Measurements from ENCODE around the gene ZBTB22.

The ZBTB22 gene

DNA sequence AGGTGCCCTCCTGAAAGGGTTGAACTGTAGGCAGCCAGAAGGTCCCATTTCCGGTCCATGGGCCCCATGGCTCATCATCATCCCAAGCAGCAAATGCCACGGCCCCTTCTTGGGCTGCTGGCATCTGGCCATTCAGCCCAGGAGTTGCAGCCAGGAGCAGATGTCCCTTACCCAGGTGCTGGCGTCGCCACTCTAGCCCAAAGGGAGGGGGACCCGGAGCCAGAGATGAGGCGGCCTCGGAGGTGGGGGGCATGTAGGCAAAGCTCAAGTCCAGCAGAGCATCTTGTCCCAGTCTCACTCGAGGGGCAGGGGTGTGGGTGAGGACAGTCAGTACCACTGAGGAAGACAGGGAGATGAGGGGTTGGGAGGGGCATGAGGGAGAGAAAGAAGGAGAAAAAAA lies 12.5 kb downstream of the ZBTB22 start:
- no peak for DNase-seq (ENCODE audit: insufficient read length, low spot score)
- no peak for FAIRE-seq

DNA sequence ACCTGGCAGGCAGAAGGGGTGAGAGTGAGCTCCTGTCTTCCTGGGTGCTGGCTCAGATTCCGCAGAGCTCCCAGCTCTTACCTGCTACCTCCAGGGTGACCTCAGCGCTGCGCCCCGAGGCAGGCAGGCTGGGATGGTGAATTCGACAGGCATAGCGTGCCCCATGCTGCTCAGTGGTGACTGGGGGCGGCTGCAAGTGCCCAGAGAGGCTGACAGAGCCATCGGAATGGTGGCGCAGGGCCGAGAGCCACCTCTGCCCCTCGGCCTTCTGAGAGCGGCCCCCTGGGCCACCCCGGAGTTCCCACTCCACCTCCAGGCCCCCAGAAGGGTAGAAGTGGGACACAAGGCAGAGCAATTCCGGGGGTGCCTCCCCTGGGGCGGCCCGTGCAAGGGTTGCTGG lies 13.3 kb downstream of the ZBTB22 start:
- FAIRE-seq (no peak), DNase-seq (ENCODE audit: insufficient read length, low spot score) (no peak)

DNA sequence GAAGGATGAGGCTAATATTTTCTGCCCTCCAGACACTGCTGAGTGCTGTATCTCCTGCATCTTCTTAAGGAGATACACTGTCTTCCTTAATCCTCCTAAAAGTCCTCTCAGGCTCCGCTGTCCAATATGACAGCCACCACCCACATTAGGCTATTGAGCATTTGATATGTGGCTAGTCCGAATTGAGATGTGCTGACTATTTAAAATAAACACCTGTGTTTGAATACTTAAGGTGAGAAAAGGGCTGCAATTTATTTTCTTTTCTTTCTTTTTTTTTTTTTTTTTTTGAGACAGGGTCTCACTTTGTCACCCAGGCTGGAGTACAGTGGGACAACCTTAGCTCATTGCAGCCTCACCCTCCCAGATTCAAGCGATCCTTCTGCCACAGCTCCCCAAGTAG lies 15.7 kb downstream of the ZBTB22 start:
- DNase-seq (ENCODE audit: insufficient read length, low spot score) (no peak), FAIRE-seq (no peak)

DNA sequence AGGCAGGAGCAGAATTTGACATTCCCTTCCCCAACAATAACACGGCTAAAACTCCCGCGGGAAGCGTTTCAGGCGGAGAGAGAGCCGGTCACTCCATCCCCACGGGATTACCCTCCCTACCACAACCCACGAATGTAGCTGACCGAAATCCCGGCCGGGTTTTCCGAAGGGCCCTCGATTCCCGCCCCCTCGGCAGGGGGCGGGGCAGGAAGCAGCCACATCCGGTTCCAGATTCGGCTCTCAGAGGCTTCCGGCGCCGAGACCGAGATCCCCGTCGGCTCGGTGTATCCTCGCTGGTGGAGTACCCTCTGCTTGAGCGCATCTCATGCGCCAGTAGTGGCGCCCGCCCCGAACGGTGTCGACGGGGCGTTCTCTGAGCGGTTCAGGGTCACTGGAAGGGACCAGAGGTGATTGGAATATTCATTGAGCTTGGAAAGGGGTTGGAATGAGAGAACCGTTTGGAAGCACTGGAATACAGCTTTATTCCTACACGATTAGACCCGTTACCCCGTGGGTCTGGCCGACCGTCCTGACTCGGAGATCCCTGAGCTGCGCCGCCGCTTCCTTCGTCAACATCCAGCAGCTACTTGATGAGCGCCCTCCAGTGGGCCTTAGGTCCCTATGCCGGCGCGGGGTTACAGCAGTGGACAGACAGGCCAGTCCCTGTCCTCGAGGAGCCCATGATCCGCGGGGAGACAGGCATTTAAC lies 18.2 kb downstream of the ZBTB22 start:
- FAIRE-seq = peak; percentile 94

DNA sequence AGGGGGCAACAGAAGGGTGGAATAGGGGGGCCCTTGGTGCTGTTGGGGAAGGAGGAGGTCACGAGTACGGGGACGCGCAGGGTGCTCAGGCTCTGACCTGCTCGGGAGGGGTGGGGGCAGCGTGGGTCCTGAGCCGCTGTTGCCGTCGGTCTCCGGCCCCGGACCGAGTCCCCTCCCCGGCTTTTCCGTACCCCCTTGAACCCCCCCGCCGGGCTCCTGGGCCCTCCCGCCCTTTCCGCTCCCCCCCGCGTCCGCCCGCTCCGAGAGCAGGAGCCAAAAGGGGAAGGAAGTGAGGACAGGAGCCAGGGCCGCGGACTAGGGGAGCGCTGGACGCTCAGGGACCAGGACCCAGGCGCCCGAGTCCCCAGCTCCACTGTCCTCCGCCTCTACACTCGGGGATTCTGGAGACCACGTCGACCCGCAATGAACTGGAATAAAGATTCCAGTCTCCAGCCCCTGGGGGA lies 18.7 kb downstream of the ZBTB22 start, which contains the start of gene RGL2:
Gene RGL2 (minus strand): TSS at position 170 of the 464 bp plus-strand sequence. CDS start 332 bp downstream, outside the sequence.
- FAIRE-seq = peak; percentile 4
- peak; percentile 38 for DNase-seq (ENCODE audit: insufficient read length, low spot score)

More for the DNA sequence above, 18.2 kb downstream of the ZBTB22 start:
- DNase-seq (ENCODE audit: insufficient read length, low spot score) = peak; percentile 82

DNA sequence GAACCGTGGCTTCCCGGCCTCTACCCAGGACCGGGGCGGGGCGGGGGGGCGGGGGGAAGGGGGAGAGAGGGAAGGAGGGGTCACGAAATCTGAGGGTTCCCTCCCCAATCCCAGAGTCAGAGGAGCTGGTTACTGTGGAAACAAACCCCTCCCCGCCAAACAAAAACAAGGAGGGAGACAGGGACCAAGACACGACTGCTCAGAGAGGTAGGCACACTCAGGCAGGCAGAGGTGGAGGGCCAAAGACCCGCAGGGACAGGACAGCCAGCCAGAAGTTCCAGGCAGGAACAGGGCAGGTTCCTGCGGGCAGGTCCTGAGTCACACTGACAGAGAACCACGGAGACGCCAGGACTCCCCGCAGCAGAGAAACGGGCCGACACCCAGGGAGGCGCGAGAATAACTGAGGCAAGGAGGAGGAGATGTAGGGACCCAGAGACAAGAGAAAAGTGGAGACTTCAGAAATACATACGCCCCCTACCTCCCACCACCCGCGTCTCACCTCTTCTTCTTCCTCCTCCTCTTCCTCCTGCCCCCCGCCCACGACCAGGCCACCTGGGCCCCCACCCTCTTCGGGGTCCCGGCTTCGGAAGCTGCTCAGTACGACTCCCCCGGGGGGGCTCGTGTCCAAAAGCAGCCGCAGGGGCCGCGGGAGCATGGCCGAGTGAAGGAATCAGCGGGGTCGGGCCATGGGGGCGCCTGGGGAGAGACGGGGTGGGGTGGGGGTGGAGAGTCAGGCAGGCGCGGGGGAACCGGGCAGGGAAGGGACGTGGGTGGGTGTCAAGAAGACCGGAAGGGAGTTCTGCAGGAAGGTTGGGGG lies 19.4 kb downstream of the ZBTB22 start:
- peak; percentile 61 for DNase-seq (ENCODE audit: insufficient read length, low spot score)
- FAIRE-seq = peak; percentile 56

DNA sequence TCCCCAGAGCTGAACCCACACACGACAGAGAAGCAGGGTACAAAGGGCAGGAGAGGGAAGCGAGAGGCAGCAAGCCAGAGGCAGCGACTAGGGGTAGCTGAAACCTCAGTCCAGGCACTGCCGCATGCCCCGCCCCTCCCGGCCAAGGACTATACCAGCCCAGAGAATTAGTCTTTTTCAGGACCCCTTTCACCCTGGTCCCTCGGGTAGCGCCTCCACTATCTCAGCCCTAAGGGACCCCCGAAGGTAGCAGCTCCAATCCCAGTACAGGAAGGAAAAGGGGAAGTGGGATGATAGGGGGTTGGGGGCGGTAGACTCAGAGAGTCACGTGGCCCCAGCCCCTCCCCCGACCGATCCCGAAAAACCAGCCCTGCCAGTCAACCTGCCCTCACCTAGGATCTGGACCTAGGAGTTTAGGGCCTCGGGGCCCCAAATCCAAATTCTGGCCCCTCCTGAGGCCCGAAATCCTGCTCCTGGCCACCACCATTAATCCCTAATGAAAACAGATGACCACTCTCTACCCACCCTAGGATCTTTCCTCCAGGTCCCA lies 20.1 kb downstream of the ZBTB22 start:
- FAIRE-seq (no peak), DNase-seq (ENCODE audit: insufficient read length, low spot score) (no peak)

DNA sequence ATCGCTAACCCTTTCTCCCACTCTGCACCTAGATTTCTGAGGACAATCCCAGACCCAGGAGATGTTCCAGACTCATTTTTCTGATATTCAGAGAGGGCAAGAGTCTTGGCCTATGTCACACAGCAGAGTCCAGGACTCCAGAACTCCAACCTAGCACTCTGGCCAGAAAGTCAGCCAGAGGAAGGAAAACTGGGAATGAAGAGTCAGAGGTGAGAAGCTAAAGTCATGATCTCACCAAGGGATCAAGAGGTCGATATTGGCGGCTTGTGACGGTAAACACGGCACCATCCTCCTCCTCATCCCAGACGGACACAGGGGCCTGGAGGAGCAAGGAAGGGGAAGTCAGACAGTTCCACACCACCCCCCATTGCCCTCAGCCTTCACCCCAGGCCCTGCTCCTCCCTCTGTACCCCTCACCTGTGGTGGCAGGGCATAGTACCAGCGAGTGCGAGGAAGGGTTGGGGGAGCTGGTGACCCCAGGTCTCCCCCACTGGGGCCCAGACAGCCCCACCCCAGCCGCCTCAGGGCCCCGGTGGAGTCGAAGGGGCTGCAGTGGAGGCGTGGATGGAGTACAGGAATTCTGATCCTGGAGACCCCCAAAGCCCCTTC lies 20.6 kb downstream of the ZBTB22 start:
- no peak for DNase-seq (ENCODE audit: insufficient read length, low spot score)
- FAIRE-seq = no peak

DNA sequence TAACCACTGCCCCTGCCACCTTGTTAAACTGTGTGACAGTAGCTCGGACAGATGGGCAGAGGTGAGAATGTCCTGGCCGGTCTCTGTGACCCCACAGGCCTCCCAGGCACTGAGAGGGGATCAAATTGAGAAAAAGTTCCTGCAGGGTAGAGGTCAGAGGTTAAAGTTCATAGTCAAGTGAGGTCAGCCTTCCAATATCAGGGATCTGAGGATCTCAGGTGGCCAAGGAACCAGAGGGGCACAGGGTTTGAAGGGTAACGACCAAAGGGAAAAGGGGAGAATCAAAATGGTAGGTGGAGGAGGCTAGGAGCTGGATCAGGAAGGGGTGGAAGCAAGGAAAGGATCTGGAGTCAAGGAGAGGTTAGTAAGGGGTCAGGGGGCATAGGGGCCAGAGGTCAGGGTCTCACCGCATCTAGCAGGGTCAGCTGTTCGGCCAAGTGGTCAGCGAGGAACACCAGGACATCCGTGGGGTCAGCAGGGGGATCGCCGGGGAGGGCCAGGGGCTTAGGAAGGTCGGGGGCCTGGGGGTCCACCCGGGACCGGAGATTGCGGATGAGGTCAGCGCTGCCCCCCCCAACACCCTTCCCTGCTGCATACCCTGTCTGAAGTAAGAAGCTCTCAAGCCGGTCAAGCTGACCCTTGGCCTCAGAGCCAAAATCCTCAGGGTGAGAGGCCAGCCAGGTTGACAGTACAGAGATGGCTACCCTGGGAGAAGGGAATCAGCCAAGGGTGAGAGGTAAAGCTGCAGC lies 21.7 kb downstream of the ZBTB22 start:
- no peak for FAIRE-seq
- no peak for DNase-seq (ENCODE audit: insufficient read length, low spot score)

DNA sequence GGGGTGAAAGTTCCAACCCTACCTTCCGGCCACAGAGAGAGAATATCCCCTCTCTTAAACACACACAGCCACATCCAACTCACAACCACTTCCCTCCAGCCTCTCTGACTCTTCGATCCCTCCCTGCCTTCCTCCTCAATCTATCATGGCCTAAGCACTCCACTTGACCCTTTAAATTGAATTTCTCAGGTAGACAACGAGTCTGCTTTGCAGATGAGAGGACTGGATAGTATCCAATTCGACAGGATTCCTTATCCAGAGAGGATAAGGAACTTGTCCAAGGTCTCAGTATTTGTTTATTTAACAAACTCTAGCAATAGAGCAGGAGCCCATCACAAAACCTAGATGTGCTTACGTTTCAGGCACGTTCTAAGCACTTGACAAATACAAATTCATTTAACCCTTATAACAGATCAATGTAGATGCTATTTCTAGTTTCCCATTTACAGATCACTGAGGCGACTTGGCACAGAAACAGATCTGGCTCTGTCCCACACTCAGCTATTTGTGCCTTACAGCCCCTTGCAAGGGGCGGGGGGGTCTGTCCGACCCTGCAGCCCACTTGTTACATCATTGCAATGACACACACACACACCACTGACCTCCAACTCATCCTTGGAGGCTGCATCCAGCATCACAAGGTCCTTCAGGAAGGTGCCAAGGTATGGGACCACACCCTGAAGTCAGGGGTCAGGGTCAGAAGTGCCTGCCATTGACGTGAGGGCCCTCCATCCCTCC lies 23.3 kb downstream of the ZBTB22 start:
- DNase-seq (ENCODE audit: insufficient read length, low spot score) (no peak), FAIRE-seq (no peak)

DNA sequence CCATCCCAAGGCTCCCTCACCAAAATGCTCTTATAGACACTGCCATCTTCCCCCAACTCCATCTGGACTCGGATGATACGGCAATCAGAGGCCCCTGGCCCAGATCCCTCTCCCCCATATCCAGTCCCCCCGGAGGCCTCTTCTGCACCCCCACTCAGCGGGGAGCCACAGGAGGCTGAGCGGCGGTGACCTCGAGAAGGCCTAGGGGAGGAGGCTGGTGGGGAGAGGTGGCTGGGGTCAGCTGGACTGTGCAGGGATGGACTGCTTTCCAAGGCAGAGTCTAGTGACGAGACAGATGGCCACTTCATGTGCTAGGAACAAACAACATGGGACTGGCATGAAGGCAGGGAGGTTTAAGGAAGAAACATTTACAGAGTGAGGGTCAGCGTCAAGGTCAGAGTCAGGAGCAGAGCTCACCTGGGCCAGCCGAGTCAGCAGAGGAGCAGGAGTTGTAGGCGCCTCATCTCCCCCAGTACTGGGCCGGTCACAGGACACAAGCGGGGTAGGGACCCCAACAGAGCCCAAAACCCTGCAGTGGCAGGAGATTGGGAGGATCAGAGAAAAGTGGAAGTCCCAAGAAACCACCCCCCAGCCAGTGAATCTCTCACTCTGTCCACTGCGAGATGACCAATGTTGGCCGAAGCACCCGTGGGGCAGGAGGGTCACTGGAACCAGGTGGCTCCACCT lies 24.4 kb downstream of the ZBTB22 start:
- DNase-seq (ENCODE audit: insufficient read length, low spot score) (no peak), FAIRE-seq (no peak)

DNA sequence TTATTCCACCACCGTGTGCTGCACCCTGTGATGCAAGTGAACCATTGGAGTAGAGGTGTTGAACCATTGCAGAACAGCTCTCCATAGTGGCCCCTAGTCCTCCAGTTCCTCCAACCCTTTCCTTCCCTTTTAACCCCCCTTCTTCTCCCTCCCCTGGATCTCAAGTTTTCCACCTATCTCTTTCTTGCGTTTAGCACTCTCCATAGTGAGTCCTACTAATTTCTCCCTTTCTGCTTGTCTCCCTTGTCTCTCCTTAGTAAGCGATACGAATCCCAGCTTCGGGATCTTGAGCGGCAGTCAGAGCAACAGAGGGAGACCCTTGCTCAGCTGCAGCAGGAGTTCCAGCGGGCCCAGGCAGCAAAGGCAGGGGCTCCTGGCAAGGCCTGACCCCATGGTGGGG lies 27.1 kb downstream of the ZBTB22 start:
- DNase-seq (ENCODE audit: insufficient read length, low spot score) (no peak), FAIRE-seq (no peak)

DNA sequence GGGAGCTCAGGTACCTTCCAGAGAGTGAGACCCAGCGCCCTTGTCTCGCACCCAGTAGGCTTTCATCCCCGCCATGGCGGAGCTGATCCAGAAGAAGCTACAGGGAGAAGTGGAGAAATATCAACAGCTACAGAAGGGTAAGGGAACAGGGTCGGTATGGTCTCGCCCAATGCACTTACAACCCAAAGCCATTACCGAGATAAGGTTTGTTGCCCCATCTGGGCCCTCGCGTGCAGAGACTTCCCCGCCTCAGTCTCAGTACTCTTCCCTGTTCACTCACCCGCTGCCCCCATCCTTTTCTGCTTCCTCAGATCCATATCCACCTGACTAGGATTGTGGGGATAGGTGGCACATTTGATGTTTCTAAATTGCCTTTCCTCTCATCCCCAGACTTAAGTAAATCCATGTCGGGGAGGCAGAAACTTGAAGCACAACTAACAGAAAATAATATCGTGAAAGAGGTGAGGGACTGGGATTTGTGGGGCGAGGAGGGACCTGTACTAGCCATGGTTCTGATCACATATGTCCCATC lies 27.7 kb downstream of the ZBTB22 start:
- DNase-seq (ENCODE audit: insufficient read length, low spot score) (no peak), FAIRE-seq (peak; percentile 23)

DNA sequence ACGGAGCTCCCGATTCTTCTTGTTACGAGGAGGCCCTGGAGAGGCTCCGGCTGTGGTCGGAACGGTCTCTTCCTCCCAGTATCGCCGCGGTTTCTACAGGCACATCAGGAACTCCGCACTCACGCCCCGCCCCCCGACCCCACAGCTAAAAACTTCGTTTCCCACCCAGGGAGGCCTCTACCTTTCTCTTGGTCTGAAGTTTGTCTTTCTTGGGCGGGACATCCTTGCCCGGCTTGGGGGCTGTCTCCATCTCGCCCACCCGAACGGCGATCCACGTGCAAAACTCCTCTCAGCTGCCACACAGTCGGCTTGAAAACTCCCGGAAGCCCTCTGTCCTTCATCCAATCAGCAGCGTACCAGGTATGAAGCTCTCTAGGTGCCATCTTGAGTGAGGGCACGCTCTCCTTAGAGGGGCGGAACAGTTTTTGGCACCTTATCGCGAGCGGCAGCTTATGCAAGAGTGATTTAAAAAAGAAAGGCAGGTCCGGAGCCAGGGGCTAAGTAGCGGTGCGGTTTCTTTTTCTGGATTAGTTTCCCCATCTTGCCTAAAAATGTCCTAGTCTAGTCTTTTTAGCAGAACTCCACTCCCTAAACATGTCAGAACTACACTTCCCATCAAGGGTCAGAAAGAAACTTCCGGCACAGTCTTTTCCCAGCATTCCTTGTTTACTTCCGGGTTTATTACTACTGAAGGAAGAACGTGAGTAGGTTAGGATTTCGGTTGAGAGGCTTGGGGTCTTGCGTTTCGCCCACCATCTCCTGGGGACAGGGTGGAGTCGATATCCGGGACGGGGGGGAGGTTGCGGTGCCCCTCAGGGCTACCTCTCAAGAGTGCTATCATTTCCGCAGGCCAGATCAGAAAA lies 28.4 kb downstream of the ZBTB22 start, which contains the start of the genes PFDN6 and WDR46:
Gene PFDN6 (plus strand): TSS at position 681 of the 863 bp plus-strand sequence. CDS start 256 bp downstream, outside the sequence.
Gene WDR46 (minus strand): TSS at position 319 of the 863 bp plus-strand sequence. CDS start 69 bp downstream, at position 250.
- peak; percentile 95 for FAIRE-seq

DNA sequence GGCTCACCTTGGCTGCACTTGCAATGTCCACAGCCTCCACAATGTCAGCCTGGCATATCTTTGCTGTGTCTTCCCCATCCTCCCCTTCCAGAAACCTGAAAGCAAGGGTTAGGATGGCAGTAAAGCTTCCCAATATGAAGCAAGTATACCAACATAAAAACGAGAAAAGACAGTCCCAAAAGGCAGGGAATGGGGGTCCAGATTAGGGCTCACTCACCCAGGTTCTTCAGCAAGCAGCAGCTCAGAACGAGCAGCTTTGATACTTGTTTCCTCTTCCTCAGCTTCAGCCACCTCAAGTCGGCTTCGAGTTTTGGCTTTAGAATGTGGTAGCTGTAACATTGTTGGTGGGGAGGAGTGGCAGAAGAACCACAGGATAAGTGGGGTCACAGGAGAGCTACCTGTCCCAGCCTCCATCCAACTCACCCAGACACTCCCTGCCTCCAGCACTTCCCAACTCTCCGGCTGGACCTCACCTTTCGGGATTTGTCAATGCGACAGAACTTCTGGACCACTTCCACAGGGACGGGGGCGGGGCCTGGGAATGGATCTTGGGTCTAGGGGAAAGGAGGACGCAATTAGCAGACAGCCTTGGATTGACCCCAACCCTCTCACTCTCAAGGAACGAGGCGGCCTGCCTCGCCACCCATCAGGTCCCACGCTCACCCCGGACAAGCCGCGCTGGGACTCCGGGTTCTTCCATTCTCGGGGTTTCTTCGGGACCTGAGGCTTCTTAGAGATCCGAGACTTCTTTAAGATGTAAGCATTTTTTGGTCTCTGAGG lies 29.2 kb downstream of the ZBTB22 start:
- FAIRE-seq = no peak

More for the DNA sequence above, 28.4 kb downstream of the ZBTB22 start, which contains the start of the genes PFDN6 and WDR46:
- peak; percentile 82 for DNase-seq (ENCODE audit: insufficient read length, low spot score)

DNA sequence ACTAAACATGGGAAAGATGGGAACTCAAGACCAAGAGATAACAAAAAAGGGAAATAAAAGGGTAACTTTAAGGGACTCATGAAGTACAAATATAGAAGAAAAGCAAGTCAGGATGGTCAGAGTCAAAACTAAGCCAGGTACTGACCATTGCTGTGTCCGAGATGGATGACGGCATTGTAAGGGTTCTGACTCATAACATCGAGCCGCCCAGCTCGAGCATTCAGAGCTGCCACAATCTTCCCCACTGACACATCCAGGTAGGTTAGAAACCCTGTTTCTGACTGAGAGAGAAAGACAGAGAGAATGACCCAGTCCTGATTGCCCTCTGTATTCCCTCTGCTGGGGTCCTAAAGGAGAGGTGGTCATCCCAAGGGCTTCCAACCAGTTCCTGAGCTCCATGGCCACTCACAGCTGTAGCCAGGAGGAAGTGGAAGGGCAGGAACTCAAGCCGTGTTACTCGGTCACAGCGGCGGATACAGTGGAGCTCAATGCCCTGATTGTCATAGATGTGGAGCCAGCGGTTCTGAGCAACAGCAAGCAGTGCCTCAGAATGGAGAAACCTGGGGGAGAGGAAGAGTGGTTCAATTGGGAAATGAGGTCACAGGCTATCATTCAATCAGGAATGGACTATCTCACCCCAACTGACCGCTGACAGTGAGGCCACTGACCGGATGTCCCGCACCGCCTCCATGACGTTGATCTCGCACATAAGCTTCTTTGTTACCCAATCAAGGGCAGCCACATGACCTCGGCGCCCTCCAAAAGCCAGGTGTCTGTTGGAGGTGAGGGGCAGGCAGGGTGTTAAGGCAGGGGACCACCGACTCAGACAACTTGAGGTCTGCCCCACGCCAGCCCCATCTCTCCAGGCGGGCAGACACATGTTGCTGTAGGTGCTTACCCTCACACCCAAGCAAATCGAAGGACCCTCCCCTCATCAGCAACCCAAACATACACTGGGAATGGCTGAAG lies 30.3 kb downstream of the ZBTB22 start:
- DNase-seq (ENCODE audit: insufficient read length, low spot score) (no peak), FAIRE-seq (no peak)

More for the DNA sequence above, 29.2 kb downstream of the ZBTB22 start:
- no peak for DNase-seq (ENCODE audit: insufficient read length, low spot score)

Measured in GM19239 (cell line).